ENCODE results near the gene IFT81.

DNA sequence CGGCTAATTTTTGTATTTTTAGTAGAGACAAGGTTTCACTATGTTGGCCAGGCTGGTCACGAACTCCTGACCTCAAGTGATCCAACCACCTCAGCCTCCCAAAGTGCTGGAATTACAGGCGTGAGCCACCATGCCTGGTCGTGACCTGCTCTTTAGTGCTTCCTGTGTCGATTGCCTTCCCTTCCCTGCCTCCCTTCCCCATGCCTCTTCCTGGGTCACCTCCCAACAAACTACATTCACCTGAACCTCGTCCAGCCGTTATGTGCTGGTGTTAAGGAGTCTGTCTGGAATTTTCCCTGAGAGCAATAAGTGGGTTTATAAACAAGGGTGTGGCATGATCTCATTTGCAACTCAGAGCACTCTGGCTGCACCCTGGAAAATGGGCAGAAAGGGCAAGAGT, 43.7 kb upstream of the IFT81 start:
- TF ChIP-seq KLF1 (tag by site-specific recombination; IDR thresholded peaks at IDR 0.05) (no peak), ZXDB (tag by site-specific recombination; IDR thresholded peaks at IDR 0.05) (no peak), ZNF707 (tag by site-specific recombination; IDR thresholded peaks at IDR 0.05) (no peak)
